ENCODE data around the gene HEPHL1. TPM values are rescaled to one million over a fixed set of nuclear protein-coding genes. Genes with fewer than 3 reads are reported as not detected.

Gene HEPHL1
- total RNA-seq, 1 experiment from 2014 or later: not detected

GRCh38 chr11:94145916-94146315, 124.8 kb downstream of the HEPHL1 start:
- no peak for TF ChIP-seq TCF7L2 (IDR thresholded peaks at IDR 0.05; ENCODE audit: borderline replicate concordance, extremely low read depth, insufficient read depth, insufficient read length)
- TF ChIP-seq JUND (IDR thresholded peaks at IDR 0.05): no peak
- no peak for TF ChIP-seq CTCF (IDR thresholded peaks at IDR 0.05 in 2 of 3, conservative IDR thresholded peaks at IDR 0.05 in 1 of 3; ENCODE audit: borderline replicate concordance in 1 of 3, insufficient read depth in 1 of 3, low read depth in 2 of 3, low read length in 2 of 3)
- no peak for TF ChIP-seq REST (IDR thresholded peaks at IDR 0.05; ENCODE audit: low read depth)
- TF ChIP-seq CEBPB (IDR thresholded peaks at IDR 0.05; ENCODE audit: low read depth): no peak
- no peak for TF ChIP-seq ZNF274 (IDR thresholded peaks at IDR 0.05; ENCODE audit: low read depth, low read length)
- no peak for TF ChIP-seq EZH2phosphoT487 (IDR thresholded peaks at IDR 0.05; ENCODE audit: borderline replicate concordance)
- TF ChIP-seq POLR2A (IDR thresholded peaks at IDR 0.05; ENCODE audit: borderline replicate concordance, extremely low read depth, insufficient read depth, insufficient read length): no peak
- TF ChIP-seq ATF3 (IDR thresholded peaks at IDR 0.05): no peak
- TF ChIP-seq, protein P1, sequence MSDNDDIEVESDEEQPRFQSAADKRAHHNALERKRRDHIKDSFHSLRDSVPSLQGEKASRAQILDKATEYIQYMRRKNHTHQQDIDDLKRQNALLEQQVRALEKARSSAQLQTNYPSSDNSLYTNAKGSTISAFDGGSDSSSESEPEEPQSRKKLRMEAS (IDR thresholded peaks at IDR 0.05): no peak
- TF ChIP-seq RAD21 (IDR thresholded peaks at IDR 0.05; ENCODE audit: low read depth): no peak
- no peak for TF ChIP-seq EGR1 (IDR thresholded peaks at IDR 0.05; ENCODE audit: low read depth)
- no peak for TF ChIP-seq POLR2AphosphoS5 (IDR thresholded peaks at IDR 0.05; ENCODE audit: low read depth, low read length)
- no peak for TF ChIP-seq EZH2 (IDR thresholded peaks at IDR 0.05)
- TF ChIP-seq SRF (IDR thresholded peaks at IDR 0.05; ENCODE audit: low read depth): no peak
- no peak for TF ChIP-seq CBX3 (IDR thresholded peaks at IDR 0.05; ENCODE audit: low read depth)
- TF ChIP-seq, protein P2, sequence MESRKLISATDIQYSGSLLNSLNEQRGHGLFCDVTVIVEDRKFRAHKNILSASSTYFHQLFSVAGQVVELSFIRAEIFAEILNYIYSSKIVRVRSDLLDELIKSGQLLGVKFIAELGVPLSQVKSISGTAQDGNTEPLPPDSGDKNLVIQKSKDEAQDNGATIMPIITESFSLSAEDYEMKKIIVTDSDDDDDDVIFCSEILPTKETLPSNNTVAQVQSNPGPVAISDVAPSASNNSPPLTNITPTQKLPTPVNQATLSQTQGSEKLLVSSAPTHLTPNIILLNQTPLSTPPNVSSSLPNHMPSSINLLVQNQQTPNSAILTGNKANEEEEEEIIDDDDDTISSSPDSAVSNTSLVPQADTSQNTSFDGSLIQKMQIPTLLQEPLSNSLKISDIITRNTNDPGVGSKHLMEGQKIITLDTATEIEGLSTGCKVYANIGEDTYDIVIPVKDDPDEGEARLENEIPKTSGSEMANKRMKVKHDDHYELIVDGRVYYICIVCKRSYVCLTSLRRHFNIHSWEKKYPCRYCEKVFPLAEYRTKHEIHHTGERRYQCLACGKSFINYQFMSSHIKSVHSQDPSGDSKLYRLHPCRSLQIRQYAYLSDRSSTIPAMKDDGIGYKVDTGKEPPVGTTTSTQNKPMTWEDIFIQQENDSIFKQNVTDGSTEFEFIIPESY (IDR thresholded peaks at IDR 0.05; ENCODE audit: extremely low read depth, insufficient replicate concordance, low read length): no peak
- TF ChIP-seq SIN3A (IDR thresholded peaks at IDR 0.05; ENCODE audit: low read depth): no peak
- TF ChIP-seq SP1 (IDR thresholded peaks at IDR 0.05; ENCODE audit: low read depth): no peak
- H3K27me3 ChIP-seq (ENCODE audit: insufficient read depth, low read length): no peaks in the 10 kb centered on the region
- CTCF ChIA-PET: no interaction called here
- H3K9me2 ChIP-seq (ENCODE audit: insufficient read depth): no peaks in the 10 kb centered on the region
- H3K4me1 ChIP-seq (ENCODE audit: control insufficient read depth in 1 of 2, insufficient read depth in 2 of 2, low read length in 2 of 2): peaks cover 10 to 28% of the 10 kb centered on the region in 2 experiments
- POLR2A ChIA-PET: no interaction called here
- H3K27ac ChIP-seq (ENCODE audit: low read depth, low read length): no peak overlapping the region
- no peaks in the 10 kb centered on the region for H3K36me3 ChIP-seq (ENCODE audit: control insufficient read depth in 1 of 2, insufficient read depth in 2 of 2, low read length in 2 of 2)
- H3K4me2 ChIP-seq (ENCODE audit: low read length): no peak overlapping the region
- H3K9ac ChIP-seq (ENCODE audit: low read length): no peak overlapping the region
- no peaks in the 10 kb centered on the region; the same call in 1 of the 2 replicates for H4K20me1 ChIP-seq (ENCODE audit: insufficient read depth)
- no peaks in the 10 kb centered on the region for H3K9me3 ChIP-seq (ENCODE audit: control insufficient read depth in 1 of 2, insufficient read depth in 1 of 2, low read depth in 1 of 2, low read length in 2 of 2)
- intact Hi-C loops (cut with micrococcal nuclease): no loop called here
- DNase-seq (ENCODE audit: low read depth, low spot score) (no peak), ATAC-seq (no peak)
- H3K79me2 ChIP-seq (ENCODE audit: insufficient read depth, low read length): peaks cover 94% of the 10 kb centered on the region
- H3K4me3 ChIP-seq (replicated peaks in 1 of 2; ENCODE audit: low read depth in 1 of 2, low read length in 2 of 2): no peak overlapping the region
- no peak overlapping the region for H2AFZ ChIP-seq (ENCODE audit: low read depth, low read length, poor library complexity, severe bottlenecking)
- BruUV-seq (replicated peaks): no TSS peak
- RAD21 ChIA-PET (ENCODE audit: low non-redundant PET in 1 of 2, low total read pairs in 2 of 2, uncharacterized antibody in 2 of 2, unreplicated experiment in 2 of 2): no interaction called here

Measured in HCT116 (cell line).